ENCODE data around the gene MAP7D1.

DNA sequence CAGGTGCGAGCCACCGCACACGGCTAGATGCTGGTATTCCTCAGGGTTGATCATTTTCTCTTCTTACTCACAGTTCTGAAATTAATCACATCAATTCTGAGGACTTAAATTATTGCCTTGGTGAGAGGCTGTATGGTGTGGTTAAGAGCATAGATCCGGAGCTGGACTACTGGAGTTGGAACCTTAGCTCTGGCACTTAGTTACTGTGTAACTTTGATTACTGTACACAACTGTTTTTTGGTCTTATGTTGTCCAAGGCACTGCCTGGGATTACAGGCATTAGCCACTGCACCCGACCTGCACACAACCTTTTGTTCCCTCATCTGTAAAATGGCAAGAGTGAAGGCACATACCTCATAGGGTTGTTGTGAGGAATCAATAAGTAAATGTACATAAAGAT lies 42.7 kb downstream of the MAP7D1 start:
- TF ChIP-seq CTCF (IDR thresholded peaks at IDR 0.05) (no peak), ZFX (IDR thresholded peaks at IDR 0.05; ENCODE audit: borderline replicate concordance) (no peak)
